BE2C (cell line): ENCODE measurements around the gene PRDM15.
A peak's percentile ranks its signal among the peaks of the same experiment; 100 is the strongest.

ENCODE experiments used
- DNase-seq: peaks from one replicate; pipeline ENCODE4 v3.0.0-alpha.2; 2020
- H3K27me3 ChIP-seq: fragments of 250-450 bp; sonication (Bioruptor Pico); 2 replicates; pipeline ENCODE4 v1.5.1; 2020; ENCODE audit warnings: mild to moderate bottlenecking
- H3K36me3 ChIP-seq: fragments of 250-450 bp; sonication (Bioruptor Pico); 2 replicates; pipeline ENCODE4 v1.5.1; 2020; ENCODE audit warnings: mild to moderate bottlenecking
- H3K4me1 ChIP-seq: fragments of 250-450 bp; sonication (Bioruptor Pico); 2 replicates; pipeline ENCODE4 v1.5.1; 2020
- H3K4me3 ChIP-seq: 2 replicates; pipeline ENCODE4 v1.5.1; 2011; ENCODE audit warnings: low read depth, low read length
- H3K9me3 ChIP-seq: fragments of 250-450 bp; sonication (Bioruptor Pico); 2 replicates; pipeline ENCODE4 v1.5.1; 2020
- CTCF ChIP-seq: IDR thresholded peaks from 2 replicates; pipeline ENCODE4 v1.5.1; 2012; ENCODE audit warnings: mild to moderate bottlenecking, low read depth, low read length

PRDM15 gene

GRCh38 chr21:41821081-41821755 is 57.9 kb downstream of the PRDM15 start:
- TF ChIP-seq CTCF = no peak
- Histone ChIP-seq H3K9me3 (no peaks in the 10 kb centered on the region), H3K4me3 (peak overlapping the region; percentile 42), H3K36me3 (no peaks in the 10 kb centered on the region), H3K4me1 (no peaks in the 10 kb centered on the region; the same call in 1 of the 2 replicates), H3K27me3 (no peaks in the 10 kb centered on the region)
- no peak for DNase-seq

GRCh38 chr21:41820384-41821080 is 58.6 kb downstream of the PRDM15 start:
- H3K4me3 ChIP-seq = no peak overlapping the region
- H3K9me3 ChIP-seq = no peaks in the 10 kb centered on the region
- no peak for DNase-seq
- no peaks in the 10 kb centered on the region for H3K36me3 ChIP-seq
- no peak for TF ChIP-seq CTCF
- H3K27me3 ChIP-seq = no peaks in the 10 kb centered on the region
- no peaks in the 10 kb centered on the region; the same call in 1 of the 2 replicates for H3K4me1 ChIP-seq

DNA sequence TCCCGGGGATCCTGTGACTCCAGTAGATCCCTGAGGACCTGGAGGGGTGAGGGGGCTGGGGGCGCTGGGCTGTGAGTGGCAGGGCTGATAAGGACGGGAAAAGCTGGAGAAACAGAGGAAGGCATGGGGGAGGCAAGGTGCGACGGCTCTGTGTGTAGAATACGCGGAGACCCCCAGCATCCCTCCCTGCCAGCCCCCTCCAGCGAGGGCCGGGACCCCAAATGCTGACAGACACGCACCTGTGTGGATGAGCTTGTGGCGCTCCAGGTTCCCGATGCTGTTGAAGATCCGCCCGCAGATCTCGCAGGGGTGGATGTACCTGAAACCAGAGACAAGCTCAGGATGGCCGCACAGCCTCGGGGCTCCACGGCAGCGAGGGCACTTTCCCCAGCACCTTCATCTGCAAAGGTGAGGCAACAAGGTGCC is 59.3 kb downstream of the PRDM15 start:
- Histone ChIP-seq H3K4me1 (no peaks in the 10 kb centered on the region; the same call in 1 of the 2 replicates), H3K9me3 (no peaks in the 10 kb centered on the region), H3K4me3 (no peak overlapping the region), H3K36me3 (0 out of 2 replicates have a peak, but pooled peaks cover 3% of the 10 kb centered on the region), H3K27me3 (no peaks in the 10 kb centered on the region)
- TF ChIP-seq CTCF = no peak
- DNase-seq = no peak

DNA sequence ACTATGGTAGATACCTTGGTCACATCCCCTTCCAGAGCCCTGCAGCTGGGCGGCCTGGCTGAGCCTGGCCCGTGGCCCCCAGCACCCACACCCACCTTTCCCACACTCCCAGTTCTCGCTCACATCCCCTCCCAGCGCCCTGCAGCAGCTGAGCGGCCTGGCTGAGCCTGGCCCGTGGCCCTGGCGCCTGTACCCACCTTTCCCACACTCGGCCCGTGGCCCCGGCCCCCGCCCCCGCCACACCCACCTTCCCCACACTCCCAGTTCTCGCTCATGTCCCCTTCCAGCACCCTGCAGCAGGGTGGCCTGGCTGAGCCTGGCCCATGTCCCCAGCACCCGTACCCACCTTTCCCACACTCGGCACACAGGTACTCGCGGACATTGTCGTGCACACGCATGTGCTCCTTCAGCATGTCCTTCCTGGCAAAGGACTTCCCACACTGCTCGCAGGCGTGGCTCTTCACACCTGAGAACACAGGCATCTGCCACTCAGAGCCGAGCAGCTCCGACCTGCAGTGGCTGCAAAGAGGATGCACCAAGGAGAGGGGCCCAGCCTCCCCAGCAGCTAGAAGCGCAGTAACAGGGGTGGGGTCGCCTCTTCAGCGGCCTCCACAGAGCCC is 59.8 kb downstream of the PRDM15 start:
- H3K9me3 ChIP-seq = no peaks in the 10 kb centered on the region
- H3K36me3 ChIP-seq = 0 out of 2 replicates have a peak, but pooled peaks cover 3% of the 10 kb centered on the region
- DNase-seq = no peak
- H3K4me3 ChIP-seq = no peak overlapping the region
- no peaks in the 10 kb centered on the region for H3K27me3 ChIP-seq
- no peak for TF ChIP-seq CTCF
- no peaks in the 10 kb centered on the region; the same call in 1 of the 2 replicates for H3K4me1 ChIP-seq

DNA sequence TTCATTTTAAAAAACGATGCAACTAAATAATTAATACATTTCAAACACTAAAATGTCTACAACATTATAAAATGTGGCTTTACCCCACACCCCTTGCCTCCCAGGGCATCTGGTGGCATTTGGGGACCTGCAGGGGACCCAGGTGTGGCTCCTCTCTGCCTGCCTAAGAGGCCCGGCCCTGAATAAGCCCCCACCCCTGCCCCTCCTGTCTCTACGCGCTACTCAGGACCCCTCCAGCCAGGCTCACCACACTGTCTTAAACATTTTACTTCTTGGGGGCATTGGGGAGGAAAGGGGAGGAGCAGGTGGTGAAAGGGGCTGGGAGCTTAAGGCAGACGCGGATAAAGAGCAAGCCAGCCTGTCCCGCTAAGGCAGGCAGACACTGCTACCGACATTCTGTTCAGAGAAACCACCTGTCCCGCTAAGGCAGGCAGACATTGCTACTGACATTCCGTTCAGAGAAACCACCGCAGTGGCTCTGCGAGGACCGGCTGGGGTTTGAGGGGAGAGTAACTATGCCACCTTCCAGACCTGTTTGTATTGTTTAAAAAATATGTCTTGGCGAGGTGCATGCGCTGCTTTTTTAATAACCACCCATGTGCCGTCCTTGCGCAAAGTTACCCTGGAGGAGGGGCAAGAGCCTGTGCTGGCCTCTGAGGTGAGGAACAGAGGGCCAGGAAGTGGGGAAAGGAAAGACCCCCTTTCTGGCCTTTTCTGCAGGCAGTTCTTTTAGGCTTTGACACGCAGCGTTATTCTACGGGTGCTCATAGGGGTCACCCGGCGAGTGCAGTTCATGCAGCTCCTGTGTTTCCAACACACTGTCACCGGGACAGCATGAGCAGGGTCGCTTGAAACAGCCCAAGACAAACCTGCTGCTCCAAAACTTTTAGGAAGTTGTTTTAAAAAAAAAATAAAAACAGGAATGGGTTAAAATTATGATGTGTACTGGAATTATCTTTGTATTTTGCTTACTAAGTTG is 61.0 kb downstream of the PRDM15 start:
- no peak for TF ChIP-seq CTCF
- Histone ChIP-seq H3K4me3 (no peak overlapping the region), H3K27me3 (no peaks in the 10 kb centered on the region), H3K4me1 (no peaks in the 10 kb centered on the region; the same call in 1 of the 2 replicates), H3K9me3 (no peaks in the 10 kb centered on the region), H3K36me3 (0 out of 2 replicates have a peak, but pooled peaks cover 3% of the 10 kb centered on the region)
- no peak for DNase-seq
